HG03064 (cell line): Measurements from ENCODE around the gene HACD1.
"Not testable (repeated sequence)": the region's sequence is repeated elsewhere in the genome, so short reads cannot be mapped to it uniquely, and the experiment has no call there.

ENCODE experiments used
- ATAC-seq: cut with Tn5 transposase; IDR thresholded peaks from one replicate; pipeline ENCODE4 v1.9.1; 2021; ENCODE audit warnings: low read depth; ENCODE audit not compliant: unreplicated experiment

The HACD1 gene

DNA sequence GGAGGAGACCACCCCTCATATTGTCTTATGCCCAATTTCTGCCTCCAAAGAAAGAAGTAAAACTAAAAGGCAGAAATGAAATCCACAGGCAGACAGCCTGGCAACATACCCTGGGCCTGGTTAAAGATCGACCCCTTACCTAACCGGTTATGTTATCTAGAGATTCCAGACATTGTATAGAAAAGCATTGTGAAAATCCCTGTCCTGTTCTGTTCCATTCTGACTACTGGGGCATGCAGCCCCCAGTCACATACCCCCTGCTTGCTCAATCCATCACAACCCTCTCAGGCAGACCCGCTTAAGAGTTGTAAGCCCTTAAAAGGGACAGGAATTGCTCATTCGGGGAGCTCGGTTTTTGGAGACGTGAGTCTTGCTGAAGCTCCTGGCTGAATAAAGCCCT is 29.9 kb downstream of the HACD1 start:
- ATAC-seq: not testable (repeated sequence)

GRCh38 chr10:17586821-17587234 is 30.3 kb downstream of the HACD1 start:
- ATAC-seq: no peak

DNA sequence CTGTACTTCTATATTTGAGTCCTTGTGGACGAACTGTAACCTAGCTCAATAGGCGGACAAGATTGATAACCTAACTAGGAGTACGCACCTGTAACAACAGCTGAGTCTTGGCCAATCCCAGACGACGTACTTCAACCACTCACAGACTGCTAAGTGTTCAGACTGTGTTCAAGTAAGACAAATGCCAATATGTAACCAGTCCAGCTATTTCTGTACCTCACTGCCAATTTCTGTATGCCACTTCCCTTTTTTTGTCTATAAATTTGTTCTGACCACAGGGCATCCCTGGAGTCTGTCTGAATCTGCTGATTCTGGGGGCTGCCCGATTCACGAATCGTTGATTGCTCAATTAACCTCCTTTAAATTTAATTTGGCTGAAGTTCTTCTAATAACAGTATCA is 32.2 kb downstream of the HACD1 start:
- peak; percentile 67 for ATAC-seq

DNA sequence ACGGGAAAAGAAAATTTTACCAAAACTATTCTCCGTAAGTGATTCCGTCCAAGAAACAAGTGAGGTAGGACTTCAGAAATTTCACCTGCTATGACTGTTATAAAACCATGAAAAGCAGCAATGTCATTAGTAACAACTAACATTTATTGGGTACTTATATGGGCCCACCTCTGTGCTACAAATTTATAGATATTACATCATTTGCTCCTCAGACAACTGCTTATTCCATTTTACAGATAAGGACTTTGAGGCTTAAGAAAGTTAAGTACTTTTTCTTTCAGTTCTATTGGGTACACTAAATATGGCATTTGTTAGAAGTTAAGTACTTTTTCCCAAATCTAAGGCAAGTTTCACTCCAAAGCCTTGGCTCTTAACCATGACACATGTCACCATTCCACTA is 36.3 kb downstream of the HACD1 start:
- ATAC-seq: no peak

DNA sequence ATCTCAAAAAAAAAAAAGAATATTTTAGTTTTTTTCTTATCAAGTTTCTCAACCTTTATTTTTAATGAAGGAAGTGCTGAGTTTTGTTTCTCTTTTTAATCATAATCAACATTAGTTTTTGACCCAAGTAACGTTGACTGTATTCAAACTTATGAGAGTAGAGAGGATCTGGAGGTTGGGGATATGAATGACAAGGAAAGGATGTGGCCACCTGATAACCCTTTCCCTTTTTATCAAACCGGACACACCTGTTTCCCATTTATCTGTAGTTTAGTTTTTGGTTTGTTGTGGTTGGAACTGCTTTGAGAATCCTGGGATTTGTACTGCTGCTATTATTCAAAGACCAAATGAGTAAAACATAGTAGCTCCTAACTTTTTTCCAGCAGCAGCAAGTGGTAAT is 38.6 kb downstream of the HACD1 start:
- ATAC-seq: no peak

DNA sequence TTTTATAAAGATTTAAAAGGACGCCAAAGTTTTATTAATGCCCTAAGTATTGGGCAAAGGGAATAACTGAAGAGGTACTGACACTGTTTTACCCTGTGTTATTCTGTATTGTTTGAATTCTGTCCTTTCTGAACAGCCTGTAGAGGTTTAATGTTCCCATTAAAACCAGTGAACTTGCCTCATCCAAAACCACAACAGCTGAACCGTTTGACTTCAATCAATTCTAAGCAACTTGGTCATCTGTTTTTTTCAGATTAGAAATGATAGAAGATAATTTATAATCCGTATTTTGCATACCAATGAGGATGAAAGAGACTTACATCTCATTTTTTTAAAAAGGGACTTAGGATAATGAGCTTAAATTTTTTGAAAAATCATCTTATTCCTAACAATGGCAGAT is 40.4 kb downstream of the HACD1 start:
- ATAC-seq: no peak

DNA sequence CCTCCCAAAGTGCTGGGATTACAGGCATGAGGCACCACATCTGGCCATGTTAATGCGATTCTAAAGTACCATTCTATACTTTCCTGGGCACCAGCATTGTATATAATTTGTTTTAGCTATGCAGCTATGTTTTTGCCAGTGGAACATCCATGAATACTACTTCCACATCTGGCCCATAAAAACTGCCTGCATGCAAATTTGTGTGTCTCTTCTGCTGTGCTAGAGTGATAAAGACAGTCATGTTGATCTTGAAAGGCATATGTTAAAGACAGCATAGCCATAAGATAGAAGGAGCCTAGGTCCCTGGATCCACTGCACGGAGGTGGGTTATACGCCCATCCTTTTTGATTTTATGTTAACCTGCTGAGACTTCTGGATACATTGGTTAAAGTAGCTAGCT is 52.3 kb downstream of the HACD1 start:
- ATAC-seq: no peak

- no peak for ATAC-seq
Measured at GRCh38 chr10:17563452-17563851, 53.7 kb downstream of the HACD1 start.

DNA sequence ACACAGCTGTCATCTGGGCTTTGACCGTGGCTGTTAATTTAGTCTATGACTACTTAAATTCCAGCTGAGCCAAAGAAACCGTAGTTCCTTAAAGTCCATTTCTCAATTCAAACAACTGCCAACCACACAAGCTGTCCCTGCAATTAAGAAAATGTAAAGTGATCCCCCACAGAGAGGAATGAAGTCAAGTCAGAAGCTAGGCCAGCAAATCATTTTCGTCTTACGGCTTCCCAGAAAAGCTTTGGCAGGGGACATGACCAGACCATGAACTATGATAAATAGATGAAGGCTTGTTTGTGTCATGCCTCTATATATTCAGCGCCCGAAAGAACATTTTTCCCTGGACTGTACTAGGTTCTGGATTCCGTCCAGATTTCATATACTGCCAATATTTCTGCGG is 54.6 kb downstream of the HACD1 start:
- no peak for ATAC-seq

- ATAC-seq: no peak
Measured at GRCh38 chr10:17561111-17561510, 56.1 kb downstream of the HACD1 start.

DNA sequence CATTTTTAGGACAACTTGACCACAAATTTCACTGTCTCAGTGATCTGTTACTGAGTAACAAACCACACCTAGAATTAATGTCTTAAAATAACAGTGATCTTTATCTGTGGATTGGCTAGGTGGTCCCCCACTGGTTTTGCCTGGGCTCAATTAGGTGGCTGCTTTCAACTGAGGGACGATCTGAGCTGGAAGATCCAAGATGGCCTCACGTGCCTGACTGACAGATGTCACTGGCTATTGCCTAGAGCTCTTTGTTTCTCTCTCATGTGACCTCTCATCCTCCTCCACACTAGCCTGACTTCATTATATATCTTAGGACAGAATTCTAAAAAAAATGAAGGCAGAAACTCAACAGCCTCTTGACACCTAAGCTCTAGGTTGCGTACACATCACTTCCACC is 59.7 kb downstream of the HACD1 start:
- ATAC-seq: no peak

DNA sequence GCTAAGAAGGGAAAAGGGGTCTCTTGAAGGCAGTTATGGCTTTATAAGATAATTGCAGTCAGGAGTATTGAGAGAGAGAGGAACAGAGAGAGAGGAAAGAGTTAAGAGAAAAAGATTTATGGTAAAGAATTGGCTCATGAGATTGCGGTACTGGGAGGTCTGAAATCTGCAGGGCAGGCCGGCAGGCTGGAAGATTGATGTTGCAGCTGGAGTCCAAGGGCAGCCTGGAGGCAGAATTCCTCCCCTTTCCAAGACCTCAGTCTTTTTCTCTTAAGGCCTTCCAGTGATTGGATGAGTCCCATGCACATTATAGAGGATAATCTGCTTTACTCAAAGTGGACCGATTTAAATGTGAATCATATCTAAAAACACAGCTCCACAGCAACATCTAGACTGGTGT is 68.4 kb downstream of the HACD1 start:
- no peak for ATAC-seq

DNA sequence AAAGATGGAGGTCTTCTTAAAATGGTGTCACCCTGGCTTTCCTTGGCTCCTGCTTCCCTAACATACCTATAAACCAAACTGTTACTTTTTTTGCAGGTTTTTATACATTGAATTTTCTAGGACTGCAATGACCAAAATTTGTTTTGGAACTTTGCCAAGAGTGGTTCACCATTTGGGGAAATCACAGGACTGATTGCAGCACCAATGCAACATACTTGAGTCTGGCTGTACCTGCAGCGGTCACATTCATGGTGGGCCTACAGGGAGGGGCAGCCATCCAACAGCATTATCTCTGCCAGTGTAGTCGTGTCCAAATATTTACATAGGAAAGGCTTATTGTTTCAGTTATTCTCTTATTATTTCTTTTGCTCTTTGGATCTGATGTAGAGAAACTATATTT is 69.0 kb downstream of the HACD1 start:
- no peak for ATAC-seq

- ATAC-seq: no peak
Measured at GRCh38 chr10:17547060-17547459, 70.1 kb downstream of the HACD1 start.

- ATAC-seq: no peak
Measured at GRCh38 chr10:17544465-17544864, 72.7 kb downstream of the HACD1 start.
